Kidney (tissue), 14 donors: ENCODE measurements around the gene PHF2. TPM values are rescaled to one million over a fixed set of nuclear protein-coding genes. Genes with fewer than 3 reads are reported as not detected.

ENCODE experiments used
- DNase-seq, 5 donors: peaks; one replicate each; pipeline ENCODE4 v3.0.0-alpha.2; 2013 to 2020
- FAIRE-seq: peaks from 2 replicates; lab custom pipeline; 2012; peaks lifted over from hg19 to GRCh38; lab: Jason Lieb, UNC
- H3K27ac ChIP-seq, 2 donors: one replicate each; pipeline ENCODE4 v1.7.0; 2013; ENCODE audit warnings: low read depth in 2 of 2, low read length in 2 of 2, inconsistent platforms in 1 of 2
- H3K27me3 ChIP-seq: one replicate; pipeline ENCODE4 v1.7.1; 2013; ENCODE audit warnings: low read length, inconsistent platforms; ENCODE audit not compliant: control insufficient read depth, insufficient read depth
- H3K36me3 ChIP-seq, 3 donors: one replicate each; pipeline versions ENCODE4 v1.7.0 to v1.7.1; 2013; ENCODE audit warnings: low read length in 3 of 3, control low read depth in 1 of 3, inconsistent platforms in 1 of 3; ENCODE audit not compliant: insufficient read depth in 3 of 3, control insufficient read depth in 2 of 3
- H3K4me1 ChIP-seq, 3 donors: one replicate each; pipeline versions ENCODE4 v1.7.0 to v1.7.1; 2013; ENCODE audit warnings: low read length in 3 of 3, inconsistent platforms in 1 of 3, low read depth in 1 of 3; ENCODE audit not compliant: control insufficient read depth in 2 of 3, insufficient read depth in 2 of 3
- H3K4me3 ChIP-seq, 3 donors: one replicate each; pipeline versions ENCODE4 v1.7.0 to v1.8.1; 2013; ENCODE audit warnings: low read length in 3 of 3, control low read depth in 1 of 3, inconsistent platforms in 1 of 3
- H3K9ac ChIP-seq, 3 donors: one replicate each; pipeline versions ENCODE4 v1.7.0 to v1.7.1; 2013; ENCODE audit warnings: low read length in 3 of 3, control low read depth in 1 of 3, inconsistent platforms in 1 of 3
- H3K9me3 ChIP-seq, 3 donors: one replicate each; pipeline versions ENCODE4 v1.7.0 to v1.7.1; 2013; ENCODE audit warnings: low read length in 3 of 3, control low read depth in 1 of 3, inconsistent platforms in 1 of 3; ENCODE audit not compliant: control insufficient read depth in 2 of 3, insufficient read depth in 1 of 3
- intact Hi-C: fragments of 100-400 bp; cut with DNase I; formaldehyde crosslinking; loops from one replicate; pipeline ENCODE4 v1.11.1; 2022
- polyA plus RNA-seq: library from polyadenylated mRNA; stranded (reverse); fragments of 350-450 nt; fragmentation: Illumina TruSeq; extraction: RNeasy Lipid Tissue Mini Kit (QIAGEN cat#74804); gene quantifications from one replicate; pipeline ENCODE4 v1.2.3, GENCODE V29; 2014; ENCODE audit warnings: low read depth, low replicate concordance; ENCODE audit not compliant: insufficient read depth
- total RNA-seq: library from RNA; stranded (reverse); fragmentation: NEBNext Ultra II Directional; extraction: Animal tissue kit (Norgen Biotek cat#: 25700); gene quantifications from one replicate; pipeline ENCODE4 v1.2.1, GENCODE V29; 2021
- TF ChIP-seq, protein P1 (sequence below): IDR thresholded peaks from 3 replicates; pipeline ENCODE4 v1.5.1; 2012; ENCODE audit warnings: mild to moderate bottlenecking, moderate library complexity, borderline replicate concordance; ENCODE audit not compliant: insufficient read depth; ENCODE audit errors: extremely low read depth
- donor health status: control.
- donor health status: control.
- donor health status: control.
- donor health status: control.
- donor health status: control.
- donor health status: DM: yes; HTN: yes; CAD: no.
- donor health status: Normal renal cell carcinoma (clear cell type).

The PHF2 gene
- total and polyA plus RNA-seq, 2 donors from 2014 or later, result 10.2 to 30.7 TPM

DNA sequence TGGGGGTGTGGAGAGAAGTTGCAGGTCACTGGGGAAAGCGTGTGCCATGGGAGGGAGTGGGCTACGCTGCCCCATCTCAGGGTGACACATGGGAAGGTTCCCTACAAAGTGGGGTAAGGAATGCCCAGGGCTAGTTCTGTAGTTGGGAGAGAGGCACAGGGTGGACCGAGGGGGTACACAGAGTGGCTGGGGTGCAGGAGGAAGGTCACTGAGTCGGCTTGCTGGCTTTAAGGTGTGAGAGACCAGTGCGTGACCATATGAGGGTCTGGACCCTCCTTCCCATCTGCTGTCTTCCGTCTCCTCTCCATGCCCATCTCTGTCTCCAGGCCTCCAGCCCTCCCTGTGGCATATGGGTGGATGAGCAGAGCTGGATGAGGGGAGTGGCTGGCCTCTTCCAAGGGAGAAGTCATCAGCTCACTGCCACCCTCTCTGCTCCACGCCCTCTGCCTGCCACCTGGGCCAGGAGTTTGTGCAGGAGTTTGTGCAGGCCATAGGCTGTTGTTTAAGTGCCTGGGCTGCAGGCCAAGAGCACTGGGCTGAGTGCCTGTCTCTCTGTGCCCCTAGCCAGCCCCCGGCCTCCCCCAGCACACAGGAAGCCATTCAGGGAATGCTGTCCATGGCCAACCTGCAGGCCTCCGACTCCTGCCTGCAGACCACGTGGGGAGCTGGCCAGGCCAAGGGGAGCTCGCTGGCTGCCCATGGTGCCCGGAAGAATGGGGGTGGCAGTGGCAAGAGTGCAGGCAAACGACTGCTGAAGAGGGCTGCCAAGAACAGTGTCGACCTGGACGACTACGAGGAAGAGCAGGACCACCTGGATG, 96.8 kb downstream of the PHF2 start:
- peak in 3 of 5 donors; percentile 9 to 53 (median 29) for DNase-seq
- no peak for FAIRE-seq
- Histone ChIP-seq H3K4me1 (no peaks in the 10 kb centered on the region), H3K27ac (no peak overlapping the region), H3K4me3 (no peak overlapping the region), H3K9ac (no peak overlapping the region), H3K9me3 (no peaks in the 10 kb centered on the region), H3K27me3 (no peaks in the 10 kb centered on the region), H3K36me3 (peaks cover 0 to 8% (median 6%) of the 10 kb centered on the region in 3 donors)
- intact Hi-C loops, result no loop called here
- TF ChIP-seq, protein P1, sequence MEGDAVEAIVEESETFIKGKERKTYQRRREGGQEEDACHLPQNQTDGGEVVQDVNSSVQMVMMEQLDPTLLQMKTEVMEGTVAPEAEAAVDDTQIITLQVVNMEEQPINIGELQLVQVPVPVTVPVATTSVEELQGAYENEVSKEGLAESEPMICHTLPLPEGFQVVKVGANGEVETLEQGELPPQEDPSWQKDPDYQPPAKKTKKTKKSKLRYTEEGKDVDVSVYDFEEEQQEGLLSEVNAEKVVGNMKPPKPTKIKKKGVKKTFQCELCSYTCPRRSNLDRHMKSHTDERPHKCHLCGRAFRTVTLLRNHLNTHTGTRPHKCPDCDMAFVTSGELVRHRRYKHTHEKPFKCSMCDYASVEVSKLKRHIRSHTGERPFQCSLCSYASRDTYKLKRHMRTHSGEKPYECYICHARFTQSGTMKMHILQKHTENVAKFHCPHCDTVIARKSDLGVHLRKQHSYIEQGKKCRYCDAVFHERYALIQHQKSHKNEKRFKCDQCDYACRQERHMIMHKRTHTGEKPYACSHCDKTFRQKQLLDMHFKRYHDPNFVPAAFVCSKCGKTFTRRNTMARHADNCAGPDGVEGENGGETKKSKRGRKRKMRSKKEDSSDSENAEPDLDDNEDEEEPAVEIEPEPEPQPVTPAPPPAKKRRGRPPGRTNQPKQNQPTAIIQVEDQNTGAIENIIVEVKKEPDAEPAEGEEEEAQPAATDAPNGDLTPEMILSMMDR, result no peak

DNA sequence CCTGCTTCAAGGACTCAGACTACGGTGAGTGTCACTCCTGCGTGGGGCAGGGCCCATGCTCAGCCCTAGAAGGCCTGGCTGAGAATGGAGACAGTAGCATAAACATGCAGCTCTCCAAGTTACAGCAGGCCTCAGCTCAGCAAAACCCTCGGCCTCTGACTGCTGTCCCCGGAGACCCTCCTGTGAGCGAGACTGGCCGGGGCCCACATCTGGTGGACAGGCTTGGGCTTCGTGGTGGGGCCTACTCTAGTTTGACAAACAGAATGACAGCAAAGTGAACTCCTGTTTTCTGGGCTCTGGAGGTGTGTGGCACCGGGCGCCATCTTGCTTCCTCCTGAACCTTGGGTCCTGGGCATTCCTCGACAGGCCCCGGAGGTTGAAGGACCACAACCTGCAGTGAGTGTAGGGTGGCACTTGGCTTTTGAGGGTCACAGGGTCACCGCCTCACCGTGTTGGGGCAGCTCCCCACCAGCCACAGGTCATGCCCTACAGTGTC, 97.5 kb downstream of the PHF2 start:
- Histone ChIP-seq H3K4me1 (no peaks in the 10 kb centered on the region), H3K9me3 (no peaks in the 10 kb centered on the region), H3K36me3 (peaks cover 0 to 8% (median 6%) of the 10 kb centered on the region in 3 donors), H3K9ac (no peak overlapping the region), H3K27me3 (no peaks in the 10 kb centered on the region), H3K27ac (no peak overlapping the region), H3K4me3 (no peak overlapping the region)
- TF ChIP-seq, protein P1, result no peak
- FAIRE-seq (no peak), DNase-seq (peak in 2 of 5 donors; percentile 4 to 61)
- intact Hi-C loops, result no loop called here

DNA sequence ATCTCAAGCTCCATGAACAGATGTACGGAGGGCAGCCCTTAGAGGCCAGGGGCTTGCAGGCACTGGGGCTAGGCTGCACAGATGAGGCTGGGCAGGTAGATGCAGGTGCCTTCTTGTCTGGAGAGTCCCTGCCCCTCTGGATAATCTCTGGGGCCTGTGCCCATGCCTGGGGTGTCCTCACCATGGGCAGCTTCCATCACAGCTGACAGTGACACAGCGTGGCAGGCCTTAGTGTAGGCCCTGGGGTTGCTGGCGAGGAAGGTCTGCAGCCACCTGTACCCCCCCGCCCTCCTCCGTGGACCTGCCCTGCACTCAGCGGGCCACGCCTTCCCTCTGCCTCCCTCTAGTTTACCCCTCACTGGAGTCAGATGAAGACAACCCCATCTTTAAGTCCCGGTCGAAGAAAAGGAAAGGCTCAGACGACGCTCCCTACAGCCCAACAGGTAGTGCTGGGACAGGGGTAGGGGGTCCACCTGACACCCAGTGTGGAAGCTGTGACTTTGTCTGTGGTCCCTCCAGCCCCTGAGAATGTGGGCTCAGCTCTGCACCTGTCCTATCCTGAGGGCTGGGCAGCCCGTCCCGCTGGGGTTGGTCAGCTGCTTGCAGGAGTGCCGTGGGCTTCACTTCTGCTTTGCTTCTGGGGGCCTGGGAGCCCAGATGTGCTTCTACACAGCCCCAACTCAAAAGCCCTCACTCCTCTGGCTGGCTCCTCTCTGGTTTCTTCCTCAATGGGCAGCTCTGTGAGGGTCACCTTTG, 98.4 kb downstream of the PHF2 start:
- Histone ChIP-seq H3K4me3 (no peak overlapping the region), H3K9me3 (no peaks in the 10 kb centered on the region), H3K27me3 (no peaks in the 10 kb centered on the region), H3K9ac (no peak overlapping the region), H3K36me3 (peaks cover 0 to 8% (median 6%) of the 10 kb centered on the region in 3 donors), H3K27ac (no peak overlapping the region), H3K4me1 (no peaks in the 10 kb centered on the region)
- FAIRE-seq (no peak), DNase-seq (peak in 3 of 5 donors; percentile 3 to 40 (median 29))
- TF ChIP-seq, protein P1, result no peak
- intact Hi-C loops, result no loop called here
